ENCODE results near the gene ABHD14A.

DNA sequence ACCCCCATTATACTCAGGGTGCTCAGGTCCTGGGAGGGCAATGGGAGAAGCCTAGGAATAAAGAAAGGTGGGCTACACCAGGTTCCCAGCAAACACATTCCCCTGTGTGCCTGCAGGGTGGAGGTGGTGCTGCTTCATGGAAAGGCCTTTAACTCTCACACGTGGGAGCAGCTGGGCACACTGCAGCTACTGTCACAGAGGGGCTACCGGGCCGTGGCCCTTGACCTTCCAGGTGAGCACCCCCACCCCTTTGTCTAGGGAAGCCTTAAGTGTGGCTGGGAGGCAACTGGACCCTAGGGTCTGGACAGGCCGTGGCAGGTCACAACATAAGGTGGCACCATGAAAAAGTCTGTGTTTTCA lies 3.3 kb downstream of the ABHD14A start:
- TF ChIP-seq, protein P1, sequence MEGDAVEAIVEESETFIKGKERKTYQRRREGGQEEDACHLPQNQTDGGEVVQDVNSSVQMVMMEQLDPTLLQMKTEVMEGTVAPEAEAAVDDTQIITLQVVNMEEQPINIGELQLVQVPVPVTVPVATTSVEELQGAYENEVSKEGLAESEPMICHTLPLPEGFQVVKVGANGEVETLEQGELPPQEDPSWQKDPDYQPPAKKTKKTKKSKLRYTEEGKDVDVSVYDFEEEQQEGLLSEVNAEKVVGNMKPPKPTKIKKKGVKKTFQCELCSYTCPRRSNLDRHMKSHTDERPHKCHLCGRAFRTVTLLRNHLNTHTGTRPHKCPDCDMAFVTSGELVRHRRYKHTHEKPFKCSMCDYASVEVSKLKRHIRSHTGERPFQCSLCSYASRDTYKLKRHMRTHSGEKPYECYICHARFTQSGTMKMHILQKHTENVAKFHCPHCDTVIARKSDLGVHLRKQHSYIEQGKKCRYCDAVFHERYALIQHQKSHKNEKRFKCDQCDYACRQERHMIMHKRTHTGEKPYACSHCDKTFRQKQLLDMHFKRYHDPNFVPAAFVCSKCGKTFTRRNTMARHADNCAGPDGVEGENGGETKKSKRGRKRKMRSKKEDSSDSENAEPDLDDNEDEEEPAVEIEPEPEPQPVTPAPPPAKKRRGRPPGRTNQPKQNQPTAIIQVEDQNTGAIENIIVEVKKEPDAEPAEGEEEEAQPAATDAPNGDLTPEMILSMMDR (IDR thresholded peaks at IDR 0.05) = no peak
- TF ChIP-seq POLR2A (IDR thresholded peaks at IDR 0.05) = no peak
